HEK293 (cell line): Measurements from ENCODE around the gene LGALS1.

Experiments used
- ELK4 ChIP-seq: IDR thresholded peaks from 2 replicates; pipeline ENCODE4 v1.6.1; 2011; ENCODE audit warnings: mild to moderate bottlenecking, low read depth, low read length, borderline replicate concordance
- GLIS2 ChIP-seq: fragments of 450-650 bp; formaldehyde crosslinking; IDR thresholded peaks from 2 replicates; pipeline ENCODE4 v1.5.1; 2016; ENCODE audit warnings: missing biosample characterization, missing genetic modification characterization
- HOXC10 ChIP-seq: sonication (generic); formaldehyde crosslinking; IDR thresholded peaks from 2 replicates; pipeline ENCODE4 v1.8.1; 2023; ENCODE audit warnings: mild to moderate bottlenecking, missing genetic modification reagents
- KLF8 ChIP-seq: fragments of 450-650 bp; formaldehyde crosslinking; IDR thresholded peaks from 2 replicates; pipeline ENCODE4 v1.5.1; 2016; ENCODE audit warnings: missing biosample characterization, missing genetic modification characterization
- MEIS1 ChIP-seq: sonication (generic); formaldehyde crosslinking; IDR thresholded peaks from 2 replicates; pipeline ENCODE4 v1.8.1; 2022; ENCODE audit warnings: missing genetic modification reagents, mild to moderate bottlenecking, borderline replicate concordance
- RBAK ChIP-seq: fragments of 450-650 bp; formaldehyde crosslinking; IDR thresholded peaks from 2 replicates; pipeline ENCODE4 v1.5.1; 2016; ENCODE audit warnings: missing biosample characterization, missing genetic modification characterization
- TCF7L2 ChIP-seq: IDR thresholded peaks from 2 replicates; pipeline ENCODE4 v1.6.1; 2011; ENCODE audit warnings: low read depth, mild to moderate bottlenecking, inconsistent platforms, low read length, moderate library complexity, borderline replicate concordance
- ZBTB17 ChIP-seq: fragments of 450-650 bp; formaldehyde crosslinking; IDR thresholded peaks from 2 replicates; pipeline ENCODE4 v1.5.1; 2016; ENCODE audit warnings: missing biosample characterization, missing genetic modification characterization
- ZBTB20 ChIP-seq: fragments of 450-650 bp; formaldehyde crosslinking; IDR thresholded peaks from 2 replicates; pipeline ENCODE4 v1.5.1; 2016; ENCODE audit warnings: missing biosample characterization, missing genetic modification characterization
- ZBTB49 ChIP-seq: fragments of 450-650 bp; formaldehyde crosslinking; IDR thresholded peaks from 2 replicates; pipeline ENCODE4 v1.5.1; 2016; ENCODE audit warnings: missing biosample characterization, missing genetic modification characterization, low read depth
- ZBTB7A ChIP-seq: fragments of 450-650 bp; formaldehyde crosslinking; IDR thresholded peaks from 2 replicates; pipeline ENCODE4 v1.5.1; 2016; ENCODE audit warnings: low read depth, missing biosample characterization, missing genetic modification characterization
- ZNF114 ChIP-seq: fragments of 450-650 bp; formaldehyde crosslinking; IDR thresholded peaks from 2 replicates; pipeline ENCODE4 v1.5.0; 2017; ENCODE audit warnings: missing biosample characterization, missing genetic modification characterization
- ZNF175 ChIP-seq: fragments of 450-650 bp; formaldehyde crosslinking; IDR thresholded peaks from 2 replicates; pipeline ENCODE4 v1.5.1; 2016; ENCODE audit warnings: missing biosample characterization, missing genetic modification characterization
- ZNF362 ChIP-seq: fragments of 450-650 bp; formaldehyde crosslinking; IDR thresholded peaks from 2 replicates; pipeline ENCODE4 v1.5.1; 2016; ENCODE audit warnings: missing biosample characterization, missing genetic modification characterization
- ZNF366 ChIP-seq: fragments of 450-650 bp; formaldehyde crosslinking; conservative IDR thresholded peaks from 2 replicates; pipeline ENCODE4 v1.5.1; 2016; ENCODE audit warnings: missing biosample characterization, missing genetic modification characterization
- ZNF398 ChIP-seq: fragments of 450-650 bp; formaldehyde crosslinking; IDR thresholded peaks from 2 replicates; pipeline ENCODE4 v1.5.1; 2017; ENCODE audit warnings: missing biosample characterization, missing genetic modification characterization
- ZNF473 ChIP-seq: fragments of 450-650 bp; formaldehyde crosslinking; IDR thresholded peaks from 2 replicates; pipeline ENCODE4 v1.5.1; 2017; ENCODE audit warnings: missing biosample characterization, missing genetic modification characterization
- ZNF600 ChIP-seq: fragments of 450-650 bp; formaldehyde crosslinking; IDR thresholded peaks from 2 replicates; pipeline ENCODE4 v1.5.1; 2016; ENCODE audit warnings: missing biosample characterization, missing genetic modification characterization
- ZNF629 ChIP-seq: fragments of 450-650 bp; formaldehyde crosslinking; IDR thresholded peaks from 2 replicates; pipeline ENCODE4 v1.5.1; 2017; ENCODE audit warnings: missing biosample characterization, missing genetic modification characterization
- ZNF670 ChIP-seq: fragments of 450-650 bp; formaldehyde crosslinking; IDR thresholded peaks from 2 replicates; pipeline ENCODE4 v1.5.1; 2016; ENCODE audit warnings: missing biosample characterization, missing genetic modification characterization, low read depth
- ZNF747 ChIP-seq: fragments of 450-650 bp; formaldehyde crosslinking; IDR thresholded peaks from 2 replicates; pipeline ENCODE4 v1.5.1; 2016; ENCODE audit warnings: missing biosample characterization, missing genetic modification characterization
- ZNF777 ChIP-seq: fragments of 450-650 bp; formaldehyde crosslinking; IDR thresholded peaks from 2 replicates; pipeline ENCODE4 v1.5.1; 2017; ENCODE audit warnings: missing biosample characterization, missing genetic modification characterization, borderline replicate concordance
- TF ChIP-seq, protein P1 (sequence below): fragments of 450-650 bp; formaldehyde crosslinking; IDR thresholded peaks from 2 replicates; pipeline ENCODE4 v1.5.1; 2016; ENCODE audit warnings: missing biosample characterization, missing genetic modification characterization, borderline replicate concordance
- TF ChIP-seq, protein P2 (sequence below): fragments of 450-650 bp; formaldehyde crosslinking; IDR thresholded peaks from 2 replicates; pipeline ENCODE4 v1.5.1; 2016; ENCODE audit warnings: missing biosample characterization, missing genetic modification characterization
- TF ChIP-seq, protein P3 (sequence below): fragments of 450-650 bp; formaldehyde crosslinking; IDR thresholded peaks from 2 replicates; pipeline ENCODE4 v1.5.1; 2016; ENCODE audit warnings: missing biosample characterization, missing genetic modification characterization
- TF ChIP-seq, protein P4 (sequence below): fragments of 450-650 bp; formaldehyde crosslinking; IDR thresholded peaks from 2 replicates; pipeline ENCODE4 v1.5.1; 2016; ENCODE audit warnings: missing biosample characterization, missing genetic modification characterization

The LGALS1 gene

GRCh38 chr22:37674951-37675929 is at the start of gene LGALS1 (continued):
- TF ChIP-seq ZNF398 (no peak), ZBTB20 (tag by site-specific recombination) (peak; percentile 97), TCF7L2 (no peak), ZNF175 (no peak), ZNF473 (no peak), ZNF366 (peak; percentile 88), ZNF629 (0 out of 2 replicates have a peak, but pooled peaks have one; percentile 14), ZNF747 (tag by site-specific recombination) (no peak), ZNF600 (no peak; the same call in 1 of the 2 replicates), KLF8 (tag by site-specific recombination) (peak; percentile 74), GLIS2 (tag by site-specific recombination) (peak; percentile 85), ZNF362 (tag by site-specific recombination) (no peak), ZBTB49 (tag by site-specific recombination) (no peak), HOXC10 (no peak), ELK4 (no peak), ZNF777 (tag by site-specific recombination) (no peak), MEIS1 (no peak), RBAK (no peak), ZNF670 (no peak), ZBTB17 (tag by site-specific recombination) (peak; percentile 85), ZBTB7A (0 out of 2 replicates have a peak, but pooled peaks have one; percentile 17), ZNF114 (tag by site-specific recombination) (no peak)
- TF ChIP-seq, protein P1, sequence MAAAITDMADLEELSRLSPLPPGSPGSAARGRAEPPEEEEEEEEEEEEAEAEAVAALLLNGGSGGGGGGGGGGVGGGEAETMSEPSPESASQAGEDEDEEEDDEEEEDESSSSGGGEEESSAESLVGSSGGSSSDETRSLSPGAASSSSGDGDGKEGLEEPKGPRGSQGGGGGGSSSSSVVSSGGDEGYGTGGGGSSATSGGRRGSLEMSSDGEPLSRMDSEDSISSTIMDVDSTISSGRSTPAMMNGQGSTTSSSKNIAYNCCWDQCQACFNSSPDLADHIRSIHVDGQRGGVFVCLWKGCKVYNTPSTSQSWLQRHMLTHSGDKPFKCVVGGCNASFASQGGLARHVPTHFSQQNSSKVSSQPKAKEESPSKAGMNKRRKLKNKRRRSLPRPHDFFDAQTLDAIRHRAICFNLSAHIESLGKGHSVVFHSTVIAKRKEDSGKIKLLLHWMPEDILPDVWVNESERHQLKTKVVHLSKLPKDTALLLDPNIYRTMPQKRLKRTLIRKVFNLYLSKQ = no peak
- TF ChIP-seq, protein P2, sequence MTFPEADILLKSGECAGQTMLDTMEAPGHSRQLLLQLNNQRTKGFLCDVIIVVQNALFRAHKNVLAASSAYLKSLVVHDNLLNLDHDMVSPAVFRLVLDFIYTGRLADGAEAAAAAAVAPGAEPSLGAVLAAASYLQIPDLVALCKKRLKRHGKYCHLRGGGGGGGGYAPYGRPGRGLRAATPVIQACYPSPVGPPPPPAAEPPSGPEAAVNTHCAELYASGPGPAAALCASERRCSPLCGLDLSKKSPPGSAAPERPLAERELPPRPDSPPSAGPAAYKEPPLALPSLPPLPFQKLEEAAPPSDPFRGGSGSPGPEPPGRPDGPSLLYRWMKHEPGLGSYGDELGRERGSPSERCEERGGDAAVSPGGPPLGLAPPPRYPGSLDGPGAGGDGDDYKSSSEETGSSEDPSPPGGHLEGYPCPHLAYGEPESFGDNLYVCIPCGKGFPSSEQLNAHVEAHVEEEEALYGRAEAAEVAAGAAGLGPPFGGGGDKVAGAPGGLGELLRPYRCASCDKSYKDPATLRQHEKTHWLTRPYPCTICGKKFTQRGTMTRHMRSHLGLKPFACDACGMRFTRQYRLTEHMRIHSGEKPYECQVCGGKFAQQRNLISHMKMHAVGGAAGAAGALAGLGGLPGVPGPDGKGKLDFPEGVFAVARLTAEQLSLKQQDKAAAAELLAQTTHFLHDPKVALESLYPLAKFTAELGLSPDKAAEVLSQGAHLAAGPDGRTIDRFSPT (tag by site-specific recombination) = peak; percentile 92; the same call in 1 of the 2 replicates
- TF ChIP-seq, protein P3, sequence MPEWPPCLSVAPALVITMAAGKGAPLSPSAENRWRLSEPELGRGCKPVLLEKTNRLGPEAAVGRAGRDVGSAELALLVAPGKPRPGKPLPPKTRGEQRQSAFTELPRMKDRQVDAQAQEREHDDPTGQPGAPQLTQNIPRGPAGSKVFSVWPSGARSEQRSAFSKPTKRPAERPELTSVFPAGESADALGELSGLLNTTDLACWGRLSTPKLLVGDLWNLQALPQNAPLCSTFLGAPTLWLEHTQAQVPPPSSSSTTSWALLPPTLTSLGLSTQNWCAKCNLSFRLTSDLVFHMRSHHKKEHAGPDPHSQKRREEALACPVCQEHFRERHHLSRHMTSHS (tag by site-specific recombination) = no peak
- TF ChIP-seq, protein P4, sequence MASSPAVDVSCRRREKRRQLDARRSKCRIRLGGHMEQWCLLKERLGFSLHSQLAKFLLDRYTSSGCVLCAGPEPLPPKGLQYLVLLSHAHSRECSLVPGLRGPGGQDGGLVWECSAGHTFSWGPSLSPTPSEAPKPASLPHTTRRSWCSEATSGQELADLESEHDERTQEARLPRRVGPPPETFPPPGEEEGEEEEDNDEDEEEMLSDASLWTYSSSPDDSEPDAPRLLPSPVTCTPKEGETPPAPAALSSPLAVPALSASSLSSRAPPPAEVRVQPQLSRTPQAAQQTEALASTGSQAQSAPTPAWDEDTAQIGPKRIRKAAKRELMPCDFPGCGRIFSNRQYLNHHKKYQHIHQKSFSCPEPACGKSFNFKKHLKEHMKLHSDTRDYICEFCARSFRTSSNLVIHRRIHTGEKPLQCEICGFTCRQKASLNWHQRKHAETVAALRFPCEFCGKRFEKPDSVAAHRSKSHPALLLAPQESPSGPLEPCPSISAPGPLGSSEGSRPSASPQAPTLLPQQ = peak; percentile 95
